ENCODE measurements around the gene MAMDC2.

MAMDC2 gene

DNA sequence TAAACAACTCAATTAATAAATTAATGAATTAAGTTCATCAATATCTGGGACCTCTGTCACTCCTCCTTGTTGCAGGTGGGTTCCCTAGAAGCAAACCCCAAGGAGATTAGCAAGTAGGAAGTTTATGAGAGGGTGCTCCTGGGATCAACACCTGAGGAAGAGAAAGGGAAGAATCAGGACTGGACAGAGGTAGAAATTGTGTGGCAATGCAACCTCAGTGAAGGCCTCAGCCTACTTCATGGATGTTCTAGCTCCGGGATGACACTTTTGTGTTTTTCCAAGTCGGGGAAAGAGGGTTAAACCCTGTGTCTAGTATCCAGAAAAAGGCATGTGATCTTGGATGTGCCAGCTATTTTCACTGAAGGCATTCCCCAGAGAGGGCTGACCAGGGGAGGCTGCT is 23.2 kb downstream of the MAMDC2 start:
- DNase-seq, result no peak

DNA sequence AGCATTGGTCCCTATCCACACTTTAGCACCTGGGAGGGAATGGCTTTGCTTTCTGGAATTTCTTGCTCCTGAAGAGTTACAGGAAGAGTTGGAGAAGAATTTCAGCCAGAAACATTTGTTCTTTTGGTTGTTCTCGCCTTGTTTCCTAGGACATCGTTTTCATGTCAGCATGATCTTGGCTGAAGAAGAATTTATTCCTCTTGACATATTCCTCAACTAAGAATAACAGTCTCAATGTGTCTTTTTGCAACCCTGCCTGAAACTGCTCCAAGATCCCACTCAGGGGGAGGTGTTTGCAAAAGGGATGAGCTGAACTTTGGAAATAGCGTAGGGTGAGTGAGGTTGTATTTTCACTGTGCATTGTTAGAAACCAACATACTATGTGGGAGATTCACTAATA is 26.1 kb downstream of the MAMDC2 start:
- DNase-seq, result no peak

- no peak for DNase-seq
Measured at GRCh38 chr9:70073193-70073592, 29.5 kb downstream of the MAMDC2 start.

- DNase-seq, result no peak
Measured at GRCh38 chr9:70073756-70074155, 30.1 kb downstream of the MAMDC2 start.

DNA sequence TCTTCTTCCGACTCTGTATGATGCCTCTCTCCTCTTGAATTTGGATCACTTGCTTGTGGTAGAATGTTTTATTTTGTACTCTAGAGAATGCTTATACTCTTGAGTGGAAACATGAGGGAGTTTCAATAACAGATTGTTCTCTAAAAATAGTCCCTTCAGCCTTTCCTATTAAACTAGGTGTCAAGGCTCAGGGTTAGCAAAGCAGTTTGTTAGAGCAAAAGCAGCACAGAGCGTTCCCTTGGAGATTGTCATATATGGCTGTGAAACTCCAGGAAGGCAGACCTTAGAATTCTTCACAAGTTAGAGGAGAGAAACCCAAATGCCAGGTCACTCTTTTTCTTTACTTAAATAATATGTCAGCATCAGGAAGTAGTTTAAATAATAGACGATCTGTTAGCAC is 33.0 kb downstream of the MAMDC2 start:
- no peak for DNase-seq

DNA sequence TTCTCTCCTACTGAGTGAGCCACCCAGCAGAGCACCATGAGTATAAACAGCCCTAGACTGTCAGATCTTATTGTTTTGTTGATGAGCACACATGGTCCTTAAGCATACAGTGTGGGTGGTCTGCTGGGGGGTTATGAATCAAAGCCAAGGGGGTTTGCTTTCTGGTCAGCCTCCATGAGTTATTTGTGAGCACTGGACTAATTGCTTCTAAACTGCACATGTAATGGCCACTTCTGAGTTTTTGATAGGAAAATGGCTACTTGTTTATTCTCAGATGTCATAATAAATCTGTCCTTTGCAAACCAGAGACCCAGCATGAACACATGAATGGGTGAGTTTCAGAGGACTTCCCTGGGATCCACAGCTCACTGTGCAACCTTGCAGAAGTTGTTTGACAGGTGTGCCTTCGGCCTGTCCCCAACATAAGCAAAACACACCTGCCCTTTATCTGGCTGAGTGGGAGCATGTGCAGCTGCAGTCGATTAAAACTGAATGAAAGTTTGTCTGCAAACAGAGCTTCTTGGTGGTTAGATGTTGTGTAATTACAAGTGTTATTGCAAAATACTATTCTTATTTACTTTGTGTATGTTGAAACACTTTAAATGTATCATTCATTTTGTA is 35.9 kb downstream of the MAMDC2 start:
- peak; percentile 38 for DNase-seq

DNA sequence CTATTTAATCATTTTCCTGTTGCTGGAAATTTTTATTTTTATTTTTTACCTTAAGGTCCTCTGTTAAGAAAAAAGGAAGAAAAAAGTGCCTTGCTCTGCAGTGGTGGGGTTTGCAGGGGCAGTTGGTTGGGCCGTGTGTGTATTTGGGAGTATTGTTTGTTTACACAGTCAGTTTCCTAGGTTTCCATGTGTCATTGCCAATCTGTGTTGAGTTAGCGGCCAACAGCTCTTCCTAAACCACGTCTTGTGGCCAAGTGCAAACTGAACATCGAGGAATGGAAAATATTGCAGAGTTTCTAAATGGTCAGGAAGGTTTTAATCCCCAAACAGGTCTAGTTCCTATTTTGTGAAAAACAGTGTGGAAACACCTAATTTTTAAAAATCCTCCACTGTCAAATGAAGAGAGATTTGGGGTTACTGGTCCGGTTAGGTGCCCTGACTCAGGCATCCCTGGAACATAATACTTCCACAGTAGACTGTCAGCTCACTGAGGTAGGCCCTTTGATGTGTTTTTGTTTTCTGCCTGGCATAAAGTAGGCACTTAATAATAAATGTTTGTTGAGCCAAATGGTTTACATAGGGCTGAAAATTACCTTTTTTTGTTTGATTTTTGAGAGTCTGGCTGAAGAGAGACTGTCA is 37.0 kb downstream of the MAMDC2 start:
- peak; percentile 8 for DNase-seq

DNA sequence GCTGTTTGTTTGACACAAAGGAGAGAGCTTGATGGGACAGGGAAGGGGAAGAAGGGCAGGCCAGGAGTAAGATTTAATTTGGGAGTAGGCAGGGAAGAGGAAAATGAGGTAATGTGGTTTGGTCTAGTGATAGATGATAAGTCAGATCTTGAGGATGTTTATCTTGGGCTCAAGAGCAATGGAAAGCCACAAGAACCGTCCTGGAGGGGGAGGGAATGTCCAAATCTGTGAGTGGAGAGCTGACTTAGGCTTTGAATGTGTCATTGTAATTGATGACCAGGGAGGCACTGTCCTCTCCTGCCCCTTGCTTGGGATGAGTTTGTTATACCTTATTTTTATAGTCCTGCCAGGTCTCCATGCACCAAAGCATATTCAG is 37.5 kb downstream of the MAMDC2 start:
- no peak for DNase-seq

DNA sequence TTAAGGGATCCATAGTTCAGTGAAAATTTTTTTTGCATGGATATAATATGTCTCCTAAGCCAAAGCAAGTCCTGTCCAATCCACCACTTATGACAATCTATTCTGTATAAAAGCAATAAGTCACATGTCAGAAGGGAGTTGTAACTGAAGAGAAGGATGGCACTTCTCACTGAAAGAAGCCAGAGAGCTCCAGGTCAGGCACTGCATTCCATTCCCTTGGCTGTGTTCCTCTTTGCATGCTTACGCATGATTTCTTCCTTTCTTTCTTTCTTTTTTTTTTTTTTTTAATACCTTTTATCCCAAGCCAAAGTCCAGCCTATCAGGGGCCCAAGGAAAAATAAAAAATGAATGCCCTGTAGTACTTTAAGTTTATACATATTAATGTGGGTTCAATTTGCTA is 39.8 kb downstream of the MAMDC2 start:
- DNase-seq, result no peak

GRCh38 chr9:70085241-70085640 is 41.6 kb downstream of the MAMDC2 start:
- DNase-seq, result peak; percentile 38

- no peak for DNase-seq
Measured at GRCh38 chr9:70091103-70091502, 47.5 kb downstream of the MAMDC2 start.

DNA sequence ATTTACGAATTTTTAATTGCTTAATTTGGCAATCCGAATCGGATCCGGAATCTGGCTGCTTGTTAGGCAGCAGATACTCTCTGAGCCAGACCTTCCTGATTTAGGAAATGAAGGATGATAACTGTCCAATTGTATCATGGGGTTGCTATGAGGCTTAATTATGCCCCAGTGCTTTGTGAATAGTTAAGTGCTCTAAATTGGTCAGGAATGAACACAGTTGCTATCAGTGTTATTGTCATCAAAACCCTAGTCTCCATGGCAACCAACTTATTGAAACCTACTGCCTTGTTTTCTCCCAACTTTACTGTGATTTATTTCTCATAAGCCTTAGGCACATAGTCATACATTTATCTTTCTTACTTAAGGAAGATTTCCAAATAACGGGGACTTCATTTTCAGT is 47.9 kb downstream of the MAMDC2 start:
- DNase-seq, result no peak

GRCh38 chr9:70092190-70092589 is 48.5 kb downstream of the MAMDC2 start:
- DNase-seq, result no peak

- no peak for DNase-seq
Measured at GRCh38 chr9:70093095-70093494, 49.4 kb downstream of the MAMDC2 start.

- peak; percentile 17 for DNase-seq
Measured at GRCh38 chr9:70093944-70094343, 50.3 kb downstream of the MAMDC2 start.

- DNase-seq, result no peak
Measured at GRCh38 chr9:70094747-70095146, 51.1 kb downstream of the MAMDC2 start.

DNA sequence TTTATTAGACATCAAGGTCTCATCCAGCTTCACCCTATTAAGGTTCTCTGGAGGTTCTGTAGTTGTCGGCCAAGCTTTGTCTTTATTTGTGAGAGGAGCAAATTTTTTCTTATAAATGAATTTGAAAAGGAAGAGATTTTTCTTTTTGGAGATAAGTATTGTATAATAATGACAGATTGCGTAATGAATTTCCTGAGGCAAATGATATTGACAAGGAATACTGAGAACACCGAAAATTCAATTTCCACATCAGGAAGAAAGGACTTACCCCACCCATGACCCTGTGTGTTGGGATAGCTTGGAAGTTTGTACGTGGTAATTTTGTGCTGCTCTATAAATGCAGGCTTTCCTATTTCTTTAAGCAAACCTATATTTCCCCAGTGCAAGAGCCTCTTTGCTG is 53.5 kb downstream of the MAMDC2 start:
- DNase-seq, result no peak

GRCh38 chr9:70100362-70100761 is 56.7 kb downstream of the MAMDC2 start:
- DNase-seq, result no peak

- no peak for DNase-seq
Measured at GRCh38 chr9:70101265-70101664, 57.6 kb downstream of the MAMDC2 start.

- DNase-seq, result no peak
Measured at GRCh38 chr9:70105147-70105546, 61.5 kb downstream of the MAMDC2 start.

- no peak for DNase-seq
Measured at GRCh38 chr9:70106571-70106970, 62.9 kb downstream of the MAMDC2 start.

- no peak for DNase-seq
Measured at GRCh38 chr9:70107558-70107957, 63.9 kb downstream of the MAMDC2 start.

DNA sequence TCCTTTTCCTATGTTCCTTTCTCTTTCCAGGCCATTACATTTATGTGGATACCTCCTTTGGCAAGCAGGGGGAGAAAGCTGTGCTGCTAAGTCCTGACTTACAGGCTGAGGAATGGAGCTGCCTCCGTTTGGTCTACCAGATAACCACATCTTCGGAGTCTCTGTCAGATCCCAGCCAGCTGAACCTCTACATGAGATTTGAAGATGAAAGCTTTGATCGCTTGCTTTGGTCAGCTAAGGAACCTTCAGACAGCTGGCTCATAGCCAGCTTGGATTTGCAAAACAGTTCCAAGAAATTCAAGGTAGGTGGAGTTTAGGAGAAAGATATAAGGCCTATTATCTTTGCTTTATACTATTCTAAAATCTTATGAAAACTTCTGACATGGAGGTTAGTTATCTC is 64.5 kb downstream of the MAMDC2 start:
- no peak for DNase-seq

GRCh38 chr9:70110194-70111041 is 66.8 kb downstream of the MAMDC2 start:
- no peak for DNase-seq
